GM19099 (cell line): ENCODE data around the gene TSSK6.

Source experiments
- POLR2A ChIP-seq: IDR thresholded peaks from 3 replicates; pipeline ENCODE4 v1.6.1; 2011; ENCODE audit warnings: low read depth; ENCODE audit not compliant: insufficient read length; ENCODE audit errors: extremely low read depth

The TSSK6 gene

GRCh38 chr19:19549804-19550464 is 34.6 kb upstream of the TSSK6 start:
- TF ChIP-seq POLR2A = no peak

DNA sequence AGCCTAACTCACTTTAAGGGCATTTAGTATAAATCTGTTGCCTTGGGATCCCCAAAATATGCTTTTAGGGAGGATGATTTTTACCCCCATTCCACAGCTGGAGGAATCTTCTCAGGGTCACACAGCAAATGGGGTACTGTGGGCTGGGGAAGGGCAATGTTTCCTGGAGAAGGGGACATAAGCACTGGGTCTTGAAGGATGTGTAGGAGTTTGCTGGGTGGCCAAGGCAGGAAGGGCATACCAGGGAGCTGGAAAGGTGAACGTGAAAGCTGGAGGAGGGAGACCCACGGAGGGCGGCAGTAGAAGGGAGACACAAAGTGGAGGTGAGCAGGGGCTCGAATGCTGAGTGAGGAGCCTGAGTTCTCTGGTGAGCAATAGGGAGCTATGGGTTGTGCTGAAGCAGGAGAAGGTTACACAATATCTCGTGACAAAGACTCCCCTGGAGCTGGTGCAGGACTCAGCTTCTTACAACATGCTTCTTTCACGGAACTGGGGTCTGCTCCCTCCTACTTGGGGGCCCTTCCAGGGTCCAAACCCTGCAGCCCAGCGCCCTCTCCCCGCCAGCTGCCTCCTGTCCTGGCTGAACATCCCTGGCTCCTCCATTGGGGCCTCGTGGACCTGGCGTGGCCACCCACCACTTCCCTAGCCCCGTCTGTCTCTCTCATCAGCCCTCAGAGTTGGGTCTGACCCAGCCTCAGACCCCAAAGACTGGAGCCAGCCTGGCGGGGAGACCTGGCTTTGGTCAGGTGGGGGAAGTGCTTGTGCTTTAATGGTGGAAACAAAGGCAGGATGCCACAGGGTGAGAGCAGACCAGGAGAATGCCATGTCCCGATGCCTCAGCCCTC is 33.8 kb upstream of the TSSK6 start:
- no peak for TF ChIP-seq POLR2A

DNA sequence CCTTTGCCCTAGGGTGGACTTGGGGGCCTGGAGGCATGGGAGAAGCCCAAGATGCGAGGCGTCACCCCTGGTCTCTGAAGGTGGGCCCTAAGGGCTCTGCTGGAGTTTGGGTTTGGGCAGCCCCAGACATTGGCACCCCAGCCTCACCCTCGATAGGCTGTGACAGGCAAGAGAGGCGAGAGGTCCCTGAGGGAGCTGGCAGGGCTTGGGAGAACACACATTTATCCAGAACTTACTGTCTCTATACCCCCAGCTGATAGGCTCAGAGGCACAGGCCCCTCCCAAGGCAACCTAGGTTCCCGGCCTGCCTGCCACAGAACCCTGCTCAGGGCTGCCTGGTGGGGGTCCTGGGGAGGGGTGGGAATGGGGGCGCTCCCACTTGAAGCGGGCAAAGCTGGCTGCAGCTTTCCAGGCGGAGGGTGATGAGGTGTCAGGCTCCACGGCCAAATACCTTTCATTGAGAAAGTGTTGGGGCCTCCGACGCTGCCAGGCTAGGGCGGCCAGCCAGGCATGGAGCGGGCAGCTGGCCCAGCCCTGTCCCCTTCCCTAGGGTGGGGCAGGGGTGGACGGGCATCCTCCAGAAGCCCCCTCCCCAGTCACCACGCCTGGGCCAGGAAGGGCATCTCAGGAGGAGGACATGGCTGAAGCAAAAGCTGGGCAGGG is 32.5 kb upstream of the TSSK6 start:
- no peak for TF ChIP-seq POLR2A

DNA sequence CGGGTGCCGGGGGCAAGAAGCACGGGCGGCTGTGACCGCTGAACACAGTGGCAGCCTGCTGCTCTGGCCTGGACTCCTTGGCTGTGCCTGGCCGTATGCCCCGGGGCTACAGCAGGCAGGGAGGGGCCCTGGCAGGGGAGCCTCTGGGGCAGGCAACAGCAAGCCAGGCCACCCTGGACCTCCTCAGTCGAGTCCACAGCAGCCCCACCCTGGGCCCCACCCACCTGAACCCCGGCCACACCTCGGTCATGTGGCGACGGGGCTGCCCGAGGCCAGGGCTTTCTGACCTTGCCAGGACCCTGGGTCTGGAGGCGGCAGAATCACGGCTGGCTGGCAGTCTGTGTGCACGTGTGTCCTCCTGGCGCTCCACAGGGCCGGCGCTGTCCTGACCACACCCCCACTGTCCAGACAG is 31.4 kb upstream of the TSSK6 start:
- no peak for TF ChIP-seq POLR2A

DNA sequence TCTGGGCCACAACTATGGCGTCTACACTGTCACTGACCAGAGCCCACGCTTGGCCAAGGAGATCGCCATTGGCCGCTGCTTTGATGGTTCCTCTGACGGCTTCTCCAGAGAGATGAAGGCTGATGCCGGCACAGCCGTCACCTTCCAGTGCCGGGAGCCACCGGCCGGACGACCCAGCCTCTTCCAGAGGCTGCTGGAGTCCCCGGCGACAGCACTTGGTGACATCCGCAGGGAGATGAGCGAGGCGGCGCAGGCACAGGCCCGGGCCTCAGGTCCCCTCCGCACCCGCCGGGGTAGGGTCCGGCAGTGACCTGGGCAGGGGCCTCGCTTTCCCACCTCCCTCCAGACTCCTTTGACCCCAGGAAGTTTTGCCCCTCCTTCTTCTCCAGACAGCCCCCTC is 30.4 kb upstream of the TSSK6 start:
- no peak for TF ChIP-seq POLR2A

DNA sequence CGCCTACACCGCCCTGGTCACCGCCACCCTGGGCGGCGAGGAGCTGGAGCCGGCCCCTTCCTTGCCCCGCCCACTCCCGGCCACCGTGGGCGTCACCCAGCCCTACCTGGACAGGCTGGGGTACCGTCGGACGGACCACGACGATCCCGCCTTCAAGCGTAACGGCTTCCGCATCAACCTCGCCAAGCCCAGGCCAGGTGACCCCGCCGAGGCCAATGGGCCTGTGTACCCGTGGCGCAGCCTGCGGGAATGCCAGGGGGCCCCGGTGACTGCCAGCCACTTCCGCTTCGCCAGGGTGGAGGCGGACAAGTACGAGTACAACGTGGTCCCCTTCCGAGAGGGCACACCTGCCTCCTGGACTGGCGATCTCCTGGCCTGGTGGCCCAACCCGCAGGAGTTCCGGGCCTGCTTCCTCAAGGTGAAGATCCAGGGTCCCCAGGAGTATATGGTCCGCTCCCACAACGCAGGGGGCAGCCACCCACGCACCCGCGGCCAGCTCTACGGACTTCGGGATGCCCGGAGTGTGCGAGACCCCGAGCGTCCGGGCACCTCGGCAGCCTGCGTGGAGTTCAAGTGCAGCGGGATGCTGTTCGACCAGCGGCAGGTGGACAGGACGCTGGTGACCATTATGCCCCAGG is 29.7 kb upstream of the TSSK6 start:
- TF ChIP-seq POLR2A = no peak

DNA sequence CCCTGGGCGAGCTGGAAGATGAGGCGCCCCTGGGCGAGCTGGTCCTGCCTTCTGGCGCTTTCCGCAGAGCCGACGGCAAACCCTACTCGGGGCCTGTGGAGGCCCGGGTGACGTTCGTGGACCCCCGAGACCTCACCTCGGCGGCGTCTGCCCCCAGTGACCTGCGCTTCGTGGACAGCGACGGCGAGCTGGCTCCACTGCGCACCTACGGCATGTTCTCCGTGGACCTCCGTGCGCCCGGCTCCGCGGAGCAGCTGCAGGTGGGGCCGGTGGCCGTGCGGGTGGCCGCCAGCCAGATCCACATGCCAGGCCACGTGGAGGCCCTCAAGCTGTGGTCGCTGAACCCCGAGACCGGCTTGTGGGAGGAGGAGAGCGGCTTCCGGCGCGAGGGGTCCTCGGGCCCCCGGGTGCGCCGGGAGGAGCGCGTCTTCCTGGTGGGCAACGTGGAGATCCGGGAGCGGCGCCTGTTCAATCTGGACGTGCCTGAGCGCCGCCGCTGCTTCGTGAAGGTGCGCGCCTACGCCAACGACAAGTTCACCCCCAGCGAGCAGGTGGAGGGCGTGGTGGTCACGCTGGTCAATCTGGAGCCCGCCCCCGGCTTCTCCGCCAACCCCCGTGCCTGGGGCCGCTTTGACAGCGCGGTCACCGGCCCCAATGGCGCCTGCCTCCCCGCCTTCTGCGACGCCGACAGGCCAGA is 29.1 kb upstream of the TSSK6 start:
- no peak for TF ChIP-seq POLR2A

DNA sequence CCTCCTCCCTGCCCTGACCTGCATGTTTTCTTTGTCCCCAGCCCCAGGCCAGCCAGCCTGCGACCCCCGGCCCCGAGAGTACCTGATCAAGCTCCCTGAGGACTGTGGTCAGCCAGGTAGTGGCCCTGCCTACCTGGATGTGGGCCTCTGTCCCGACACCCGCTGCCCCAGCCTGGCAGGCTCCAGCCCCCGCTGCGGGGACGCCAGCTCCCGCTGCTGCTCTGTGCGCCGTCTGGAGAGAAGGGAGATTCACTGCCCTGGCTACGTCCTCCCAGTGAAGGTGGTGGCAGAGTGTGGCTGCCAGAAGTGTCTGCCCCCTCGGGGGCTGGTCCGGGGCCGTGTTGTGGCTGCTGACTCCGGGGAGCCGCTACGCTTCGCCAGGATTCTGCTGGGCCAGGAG is 28.3 kb upstream of the TSSK6 start:
- TF ChIP-seq POLR2A = no peak

GRCh38 chr19:19543101-19543500 is 27.8 kb upstream of the TSSK6 start:
- TF ChIP-seq POLR2A = no peak

- TF ChIP-seq POLR2A = no peak
Observed at GRCh38 chr19:19542507-19542906, 27.2 kb upstream of the TSSK6 start.

DNA sequence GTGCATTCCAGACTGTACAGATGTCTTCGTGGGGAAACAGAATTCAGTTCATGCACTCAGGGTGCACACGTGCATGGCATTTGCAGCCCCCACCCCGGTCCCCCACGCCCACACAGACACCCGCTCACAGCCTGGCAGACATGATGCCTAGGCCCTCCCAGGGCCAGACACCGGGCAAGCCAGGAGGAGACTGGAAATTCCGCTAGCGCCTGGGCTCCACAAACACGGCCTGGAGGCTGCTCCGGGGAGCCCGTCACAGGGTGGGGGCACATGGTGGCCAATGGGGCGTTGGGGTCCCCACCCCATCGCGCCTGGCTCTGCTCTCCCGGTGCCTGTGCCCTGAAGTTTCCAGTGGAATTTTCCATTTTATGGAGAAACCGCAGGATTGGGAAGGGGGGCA is 26.3 kb upstream of the TSSK6 start:
- TF ChIP-seq POLR2A = no peak

GRCh38 chr19:19540715-19541515 is 25.6 kb upstream of the TSSK6 start:
- no peak for TF ChIP-seq POLR2A

GRCh38 chr19:19540064-19540714 is 24.8 kb upstream of the TSSK6 start:
- no peak for TF ChIP-seq POLR2A

DNA sequence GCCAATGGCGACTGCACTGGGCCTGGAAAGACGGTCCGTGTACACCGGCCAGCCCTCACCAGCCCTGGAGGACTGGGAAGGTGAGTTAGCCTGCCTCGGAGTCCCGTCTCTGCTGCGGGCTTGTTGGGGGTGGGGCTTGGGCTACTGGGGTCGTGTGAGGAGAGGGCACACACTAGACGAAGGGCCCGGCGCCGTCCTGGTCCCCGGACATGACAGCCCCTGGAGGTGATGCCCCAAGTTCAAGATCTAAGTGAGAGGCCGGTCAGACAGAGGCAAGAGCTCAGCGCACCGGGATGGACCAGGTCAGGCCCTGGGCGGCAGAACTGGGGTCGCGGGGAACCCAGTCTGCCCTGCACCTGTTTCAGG is 24.3 kb upstream of the TSSK6 start:
- TF ChIP-seq POLR2A = no peak
